HG03045 (cell line): ENCODE data around the gene ZNF276.
A peak's percentile ranks its signal among the peaks of the same experiment; 100 is the strongest.
"Not testable (repeated sequence)": the region's sequence is repeated elsewhere in the genome, so short reads cannot be mapped to it uniquely, and the experiment has no call there.

ENCODE experiments used
- ATAC-seq: cut with Tn5 transposase; IDR thresholded peaks from one replicate; pipeline ENCODE4 v1.9.1; 2021; ENCODE audit warnings: mild to moderate bottlenecking, moderate library complexity; ENCODE audit not compliant: unreplicated experiment

The ZNF276 gene

GRCh38 chr16:89733792-89734191, 12.5 kb downstream of the ZNF276 start:
- ATAC-seq, result no peak

DNA sequence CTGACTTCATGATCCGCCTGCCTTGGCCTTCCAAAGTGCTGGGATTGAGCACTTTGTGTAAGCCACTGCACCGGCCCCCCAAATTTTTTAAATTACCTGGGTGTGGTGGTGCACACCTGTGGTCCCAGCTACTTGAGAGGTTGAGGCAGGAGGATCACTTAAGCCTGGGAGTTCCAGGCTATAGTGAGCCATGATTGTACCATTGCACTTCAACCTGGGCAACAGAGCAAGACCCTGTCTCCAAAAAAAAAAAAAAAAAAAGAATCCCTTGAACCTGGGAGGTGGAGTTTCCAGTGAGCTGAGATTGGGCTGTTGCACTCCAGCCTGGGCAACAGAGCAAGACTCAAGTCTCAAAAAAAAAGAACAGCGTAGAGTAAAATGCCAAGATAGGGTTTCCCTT, 15.2 kb downstream of the ZNF276 start:
- no peak for ATAC-seq

- no peak for ATAC-seq
Observed at GRCh38 chr16:89737341-89738071, 16.2 kb downstream of the ZNF276 start.

GRCh38 chr16:89738072-89738377, 16.7 kb downstream of the ZNF276 start:
- ATAC-seq, result no peak

- ATAC-seq, result no peak
Observed at GRCh38 chr16:89738538-89739317, 17.4 kb downstream of the ZNF276 start.

- ATAC-seq, result no peak
Observed at GRCh38 chr16:89739383-89739782, 18.0 kb downstream of the ZNF276 start.

GRCh38 chr16:89741342-89742014, 20.1 kb downstream of the ZNF276 start:
- no peak for ATAC-seq

- ATAC-seq, result no peak
Observed at GRCh38 chr16:89742948-89743347, 21.6 kb downstream of the ZNF276 start.

- no peak for ATAC-seq
Observed at GRCh38 chr16:89744813-89745212, 23.5 kb downstream of the ZNF276 start.

- ATAC-seq, result no peak
Observed at GRCh38 chr16:89746043-89746442, 24.7 kb downstream of the ZNF276 start.

DNA sequence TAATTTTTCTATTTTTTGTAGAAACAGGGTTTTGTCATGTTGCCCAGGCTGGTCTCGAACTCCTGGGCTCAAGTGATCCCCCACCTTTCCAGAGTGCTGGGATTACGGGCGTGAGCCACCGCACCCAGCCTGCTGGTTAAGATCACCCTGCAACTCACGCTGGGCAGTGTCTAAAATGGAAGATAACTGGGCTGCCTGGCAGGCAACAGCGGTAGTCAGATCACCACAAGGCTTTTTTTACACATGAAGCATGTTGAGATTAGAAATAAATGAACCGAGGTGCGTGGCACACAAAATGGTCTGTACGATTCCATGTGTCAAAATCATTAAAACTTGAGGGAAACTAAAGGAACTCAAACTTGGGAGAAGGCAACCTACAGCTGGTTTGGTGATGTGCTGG, 26.7 kb downstream of the ZNF276 start:
- ATAC-seq, result no peak

DNA sequence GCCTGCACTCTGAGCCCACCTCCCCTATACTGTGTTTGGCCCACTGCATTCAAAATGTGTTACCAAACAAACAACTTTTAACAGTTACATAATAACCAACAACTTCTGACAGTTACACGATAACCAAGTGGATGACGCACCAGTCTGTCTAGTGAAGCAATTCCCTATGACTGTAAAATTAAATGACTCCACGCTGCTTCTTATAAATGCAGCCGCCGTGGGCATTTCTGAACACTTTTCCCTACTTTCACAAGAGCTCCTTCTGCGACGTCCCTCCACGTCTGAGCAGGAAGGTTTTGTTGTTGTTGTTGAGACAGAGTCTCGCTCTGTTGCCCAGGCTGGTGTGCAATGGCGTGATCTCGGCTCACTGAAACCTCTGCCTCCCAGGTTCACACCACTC, 27.6 kb downstream of the ZNF276 start:
- ATAC-seq, result no peak

- ATAC-seq, result no peak
Observed at GRCh38 chr16:89749637-89750036, 28.3 kb downstream of the ZNF276 start.

- ATAC-seq, result no peak
Observed at GRCh38 chr16:89759746-89760340, 38.5 kb downstream of the ZNF276 start.

- ATAC-seq, result no peak
Observed at GRCh38 chr16:89761304-89761922, 40.1 kb downstream of the ZNF276 start.

DNA sequence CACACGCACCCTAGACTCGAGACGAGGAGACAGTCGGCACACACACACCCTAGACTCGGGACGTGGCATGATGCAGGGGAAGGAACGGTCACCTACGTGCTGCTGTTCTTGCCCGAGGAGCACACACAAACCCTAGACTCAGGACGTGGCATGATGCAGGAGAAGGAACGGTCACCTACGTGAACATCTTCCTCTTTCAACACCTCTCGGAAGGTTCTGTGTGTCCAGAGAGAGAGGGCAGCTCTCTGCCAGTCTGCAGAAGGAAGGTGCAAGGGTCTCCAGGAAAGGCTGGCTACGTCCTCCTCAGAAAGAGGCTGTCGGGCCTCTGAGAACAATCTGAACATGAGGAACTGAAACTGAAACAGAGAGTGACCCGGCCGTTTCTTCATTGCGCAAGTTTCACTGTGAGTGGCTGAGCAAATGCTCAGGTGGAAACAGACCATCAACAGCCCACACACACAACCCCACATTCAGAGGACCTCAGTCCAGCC, 43.4 kb downstream of the ZNF276 start:
- ATAC-seq, result peak; percentile 74

- ATAC-seq, result no peak
Observed at GRCh38 chr16:89765292-89765830, 44.0 kb downstream of the ZNF276 start.

- ATAC-seq, result no peak
Observed at GRCh38 chr16:89770367-89770766, 49.0 kb downstream of the ZNF276 start.

GRCh38 chr16:89775223-89775622, 53.9 kb downstream of the ZNF276 start:
- ATAC-seq, result no peak

- not testable (repeated sequence) for ATAC-seq
Observed at GRCh38 chr16:89778211-89778610, 56.9 kb downstream of the ZNF276 start.
